ENCODE data around the gene PODXL2. TPM values are rescaled to one million over a fixed set of nuclear protein-coding genes. Genes with fewer than 3 reads are reported as not detected.

PODXL2 gene
- total RNA-seq, 1 experiment from 2014 or later: 73.2 TPM

- no peak for DNase-seq (ENCODE audit: low read depth)
Measured at GRCh38 chr3:127628426-127628787, 578 bp upstream of the PODXL2 start.

GRCh38 chr3:127629467-127630403, 750 bp downstream of the PODXL2 start:
- DNase-seq (ENCODE audit: low read depth): no peak

GRCh38 chr3:127630811-127631714, 2.1 kb downstream of the PODXL2 start:
- DNase-seq (ENCODE audit: low read depth): no peak

GRCh38 chr3:127632035-127632820, 3.2 kb downstream of the PODXL2 start:
- no peak for DNase-seq (ENCODE audit: low read depth)

GRCh38 chr3:127634653-127635052, 5.7 kb downstream of the PODXL2 start:
- no peak for DNase-seq (ENCODE audit: low read depth)

GRCh38 chr3:127637546-127637945, 8.6 kb downstream of the PODXL2 start:
- peak; percentile 71 for DNase-seq (ENCODE audit: low read depth)

GRCh38 chr3:127637971-127638370, 9.0 kb downstream of the PODXL2 start:
- DNase-seq (ENCODE audit: low read depth): no peak

GRCh38 chr3:127639173-127640041, 10.4 kb downstream of the PODXL2 start:
- peak; percentile 65 for DNase-seq (ENCODE audit: low read depth)

GRCh38 chr3:127640042-127640355, 11.0 kb downstream of the PODXL2 start:
- no peak for DNase-seq (ENCODE audit: low read depth)

- DNase-seq (ENCODE audit: low read depth): no peak
Measured at GRCh38 chr3:127644641-127645370, 15.8 kb downstream of the PODXL2 start.

- no peak for DNase-seq (ENCODE audit: low read depth)
Measured at GRCh38 chr3:127645371-127646015, 16.5 kb downstream of the PODXL2 start.

- no peak for DNase-seq (ENCODE audit: low read depth)
Measured at GRCh38 chr3:127646501-127647046, 17.6 kb downstream of the PODXL2 start.

- no peak for DNase-seq (ENCODE audit: low read depth)
Measured at GRCh38 chr3:127647166-127647844, 18.3 kb downstream of the PODXL2 start.

GRCh38 chr3:127647845-127648204, 18.8 kb downstream of the PODXL2 start:
- DNase-seq (ENCODE audit: low read depth): no peak

GRCh38 chr3:127650236-127650635, 21.3 kb downstream of the PODXL2 start:
- no peak for DNase-seq (ENCODE audit: low read depth)

GRCh38 chr3:127651516-127652172, 22.7 kb downstream of the PODXL2 start:
- no peak for DNase-seq (ENCODE audit: low read depth)

GRCh38 chr3:127652246-127652995, 23.4 kb downstream of the PODXL2 start:
- peak; percentile 75 for DNase-seq (ENCODE audit: low read depth)

All from HT1080 (cell line).